B cell (primary cell): ENCODE measurements around the gene TSKU. TPM values are rescaled to one million over a fixed set of nuclear protein-coding genes. Genes with fewer than 3 reads are reported as not detected.

ENCODE experiments used
- ATAC-seq: fragments of 200-7000 bp; cut with Tn5 transposase; one replicate; pipeline ENCODE4 v1.10.0; 2021; ENCODE audit warnings: low read depth, mild to moderate bottlenecking, moderate number of reproducible peaks, moderate library complexity
- CTCF ChIA-PET: fragments of 350-600 bp; sonication (Branson Sonifier 250); formaldehyde crosslinking; loops from one replicate; lab custom pipeline; 2021; ENCODE audit warnings: antibody characterized with exemption, inconsistent platforms; lab: Charles Lee
- POLR2A ChIA-PET: fragments of 350-600 bp; sonication (Branson Sonifier 250); formaldehyde crosslinking; loops from one replicate; lab custom pipeline; 2021; ENCODE audit warnings: antibody characterized with exemption; lab: Charles Lee
- DNase-seq: peaks from one replicate; pipeline ENCODE4 v3.0.0; 2013
- H2AFZ ChIP-seq: 2 replicates; pipeline ENCODE4 v1.6.1; 2012; ENCODE audit warnings: mild to moderate bottlenecking, low read depth, low read length; ENCODE audit not compliant: insufficient read depth, poor library complexity, severe bottlenecking
- H3K27ac ChIP-seq, 2 donors: 1 replicate in 1 of 2; 2 replicates in 1 of 2; pipeline ENCODE4 v1.5.1; 2012 to 2013; ENCODE audit warnings: low read length in 2 of 2, mild to moderate bottlenecking in 2 of 2, moderate library complexity in 1 of 2
- H3K27me3 ChIP-seq, 4 experiments: fragments of 200-600 bp in 1 of 4; sonication (generic) in 1 of 4; replicated peaks in 1 of 4; 1 replicate in 2 of 4; 2 replicates in 2 of 4; pipeline versions ENCODE4 v1.6.1 to v1.7.0; 2013 to 2016; ENCODE audit warnings: low read length in 3 of 4, mild to moderate bottlenecking in 2 of 4, mixed read lengths in 1 of 4, moderate library complexity in 1 of 4; ENCODE audit not compliant: insufficient read depth in 4 of 4, control insufficient read depth in 3 of 4; ENCODE audit errors: control extremely low read depth in 1 of 4
- H3K36me3 ChIP-seq, 2 experiments: replicated peaks in 1 of 2; 1 replicate in 1 of 2; 2 replicates in 1 of 2; pipeline versions ENCODE4 v1.6.1 to v1.7.1; 2013; ENCODE audit warnings: low read length in 1 of 2; ENCODE audit not compliant: insufficient read depth in 2 of 2, control insufficient read depth in 1 of 2; ENCODE audit errors: control extremely low read depth in 1 of 2, extremely low read depth in 1 of 2
- H3K4me1 ChIP-seq, 2 donors: fragments of 200-600 bp in 1 of 2; sonication (generic) in 1 of 2; 1 replicate in 1 of 2; 2 replicates in 1 of 2; pipeline versions ENCODE4 v1.5.1 to v1.6.1; 2013 to 2017; ENCODE audit warnings: low read length in 2 of 2; ENCODE audit not compliant: control insufficient read depth in 2 of 2, insufficient read depth in 2 of 2
- H3K4me2 ChIP-seq: replicated peaks from 2 replicates; pipeline ENCODE3; 2012; ENCODE audit warnings: mild to moderate bottlenecking, low read depth, low read length; ENCODE audit not compliant: poor library complexity, severe bottlenecking
- H3K4me3 ChIP-seq, 5 experiments: fragments of 200-600 bp in 1 of 5; sonication (generic) in 1 of 5; 1 replicate in 3 of 5; 2 replicates in 2 of 5; pipeline versions ENCODE4 v1.5.1 to v1.7.0; 2011 to 2016; ENCODE audit warnings: low read length in 4 of 5, mild to moderate bottlenecking in 4 of 5, low read depth in 2 of 5, control low read depth in 1 of 5, moderate library complexity in 1 of 5; ENCODE audit not compliant: insufficient read depth in 1 of 5; ENCODE audit errors: control extremely low read depth in 1 of 5, extremely low read depth in 1 of 5
- H3K79me2 ChIP-seq: fragments of 200-600 bp; sonication (generic); one replicate; pipeline ENCODE4 v1.6.0; 2016; ENCODE audit warnings: low read length; ENCODE audit not compliant: control insufficient read depth, insufficient read depth
- H3K9ac ChIP-seq: fragments of 200-600 bp; sonication (generic); 2 replicates; pipeline ENCODE4 v1.6.1; 2017; ENCODE audit warnings: mild to moderate bottlenecking, low read length, moderate library complexity
- H3K9me3 ChIP-seq, 3 donors: one replicate each; pipeline versions ENCODE4 v1.6.1 to v1.7.1; 2013; ENCODE audit warnings: low read length in 2 of 3; ENCODE audit not compliant: control insufficient read depth in 2 of 3, insufficient read depth in 1 of 3; ENCODE audit errors: control extremely low read depth in 1 of 3
- H4K20me1 ChIP-seq: 2 replicates; pipeline ENCODE4 v1.6.0; 2012; ENCODE audit warnings: mild to moderate bottlenecking, low read length; ENCODE audit not compliant: insufficient read depth, control insufficient read depth, poor library complexity, severe bottlenecking
- H3K27ac Mint-ChIP-seq: one replicate; pipeline ENCODE4 v1.8.0; 2021; ENCODE audit warnings: mixed read lengths
- H3K27me3 Mint-ChIP-seq: one replicate; pipeline ENCODE4 v1.8.0; 2021; ENCODE audit warnings: mixed read lengths
- H3K4me1 Mint-ChIP-seq: one replicate; pipeline ENCODE4 v1.8.0; 2021; ENCODE audit warnings: mixed read lengths
- H3K4me3 Mint-ChIP-seq: one replicate; pipeline ENCODE4 v1.8.0; 2021; ENCODE audit warnings: mixed read lengths
- H3K9me3 Mint-ChIP-seq: one replicate; pipeline ENCODE4 v1.8.0; 2022; ENCODE audit warnings: mixed read lengths; ENCODE audit not compliant: insufficient read depth
- EZH2 ChIP-seq: IDR thresholded peaks from 2 replicates; pipeline ENCODE4 v1.6.1; 2012; ENCODE audit warnings: borderline replicate concordance, low read depth, mild to moderate bottlenecking, moderate library complexity, low read length; ENCODE audit not compliant: insufficient read depth, poor library complexity, severe bottlenecking
- WGBS: methylation state at CpG from one replicate; pipeline ENCODE4 v1.1.5; 2013; ENCODE audit warnings: missing lambda C conversion rate; ENCODE audit not compliant: insufficient coverage; 5-methylcytosine and 5-hydroxymethylcytosine counted together
- intact Hi-C: fragments of 100-400 bp; cut with micrococcal nuclease; formaldehyde crosslinking; loops from one replicate; pipeline ENCODE4 v1.10.0; 2022
- polyA plus RNA-seq: library from polyadenylated mRNA; depleted of rRNA; stranded (reverse); fragments of >200 nt; gene quantifications from 2 replicates; pipeline ENCODE4 v1.2.3, GENCODE V29; 2012
- total RNA-seq, 2 donors: library from RNA; stranded (reverse); fragments of 120-200 nt in 1 of 2; gene quantifications; 1 replicate in 1 of 2; 2 replicates in 1 of 2; pipeline versions ENCODE4 v1.2.3 to v1.2.4, GENCODE V29; 2013 to 2022
- TF ChIP-seq, protein P1 (sequence below): fragments of 200-600 bp; IDR thresholded peaks from one replicate; pipeline ENCODE4 v1.8.0; 2022; ENCODE audit warnings: antibody characterized with exemption, mild to moderate bottlenecking

TSKU gene
- total and polyA plus RNA-seq, 2 donors (not counting 1 experiment from before 2014, with no cell fraction given), result not detected

DNA sequence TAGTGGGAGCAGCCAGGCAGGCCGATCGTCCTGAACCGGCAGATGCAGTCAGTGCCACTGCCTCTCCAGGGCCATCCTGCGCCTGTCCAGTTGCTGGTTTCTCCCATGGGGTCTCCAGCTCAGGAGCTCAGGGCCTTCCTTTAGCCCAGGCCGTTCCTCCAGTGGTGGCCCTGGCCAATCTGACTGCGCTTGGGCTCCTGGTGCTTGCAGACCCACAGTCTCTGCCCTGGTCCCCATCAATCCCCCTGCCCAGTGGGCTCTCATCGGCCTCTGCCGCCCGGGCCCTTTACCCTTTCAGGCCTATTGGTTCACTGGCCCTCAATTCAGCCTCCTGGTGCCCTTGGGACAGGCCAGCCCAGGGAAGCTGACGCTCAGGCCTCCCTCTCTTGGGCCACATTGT, 29.2 kb upstream of the TSKU start:
- Mint-ChIP-seq H3K27ac (no peak overlapping the region), H3K27me3 (peaks cover 13% of the 10 kb centered on the region), H3K4me3 (no peak overlapping the region), H3K4me1 (no peaks in the 10 kb centered on the region), H3K9me3 (no peaks in the 10 kb centered on the region)
- H3K79me2 ChIP-seq, result no peaks in the 10 kb centered on the region
- intact Hi-C loops, result no loop called here
- peaks cover 0 to 2% (median 0%) of the 10 kb centered on the region in 3 donors for H3K9me3 ChIP-seq
- H4K20me1 ChIP-seq, result no peaks in the 10 kb centered on the region
- no peak overlapping the region for H2AFZ ChIP-seq
- 95% methylated on average over 9 of the region's 10 CpGs for WGBS
- H3K4me3 ChIP-seq, result no peak overlapping the region
- no peaks in the 10 kb centered on the region for H3K27me3 ChIP-seq
- no peak overlapping the region for H3K4me2 ChIP-seq
- H3K4me1 ChIP-seq, result no peaks in the 10 kb centered on the region
- no peak for DNase-seq
- ChIA-PET POLR2A (no interaction called here), CTCF (no interaction called here)
- H3K36me3 ChIP-seq, result no peaks in the 10 kb centered on the region
- no peak for ATAC-seq
- TF ChIP-seq EZH2, result no peak
- TF ChIP-seq, protein P1, sequence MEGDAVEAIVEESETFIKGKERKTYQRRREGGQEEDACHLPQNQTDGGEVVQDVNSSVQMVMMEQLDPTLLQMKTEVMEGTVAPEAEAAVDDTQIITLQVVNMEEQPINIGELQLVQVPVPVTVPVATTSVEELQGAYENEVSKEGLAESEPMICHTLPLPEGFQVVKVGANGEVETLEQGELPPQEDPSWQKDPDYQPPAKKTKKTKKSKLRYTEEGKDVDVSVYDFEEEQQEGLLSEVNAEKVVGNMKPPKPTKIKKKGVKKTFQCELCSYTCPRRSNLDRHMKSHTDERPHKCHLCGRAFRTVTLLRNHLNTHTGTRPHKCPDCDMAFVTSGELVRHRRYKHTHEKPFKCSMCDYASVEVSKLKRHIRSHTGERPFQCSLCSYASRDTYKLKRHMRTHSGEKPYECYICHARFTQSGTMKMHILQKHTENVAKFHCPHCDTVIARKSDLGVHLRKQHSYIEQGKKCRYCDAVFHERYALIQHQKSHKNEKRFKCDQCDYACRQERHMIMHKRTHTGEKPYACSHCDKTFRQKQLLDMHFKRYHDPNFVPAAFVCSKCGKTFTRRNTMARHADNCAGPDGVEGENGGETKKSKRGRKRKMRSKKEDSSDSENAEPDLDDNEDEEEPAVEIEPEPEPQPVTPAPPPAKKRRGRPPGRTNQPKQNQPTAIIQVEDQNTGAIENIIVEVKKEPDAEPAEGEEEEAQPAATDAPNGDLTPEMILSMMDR, result no peak
- H3K9ac ChIP-seq, result no peak overlapping the region
- no peak overlapping the region for H3K27ac ChIP-seq

DNA sequence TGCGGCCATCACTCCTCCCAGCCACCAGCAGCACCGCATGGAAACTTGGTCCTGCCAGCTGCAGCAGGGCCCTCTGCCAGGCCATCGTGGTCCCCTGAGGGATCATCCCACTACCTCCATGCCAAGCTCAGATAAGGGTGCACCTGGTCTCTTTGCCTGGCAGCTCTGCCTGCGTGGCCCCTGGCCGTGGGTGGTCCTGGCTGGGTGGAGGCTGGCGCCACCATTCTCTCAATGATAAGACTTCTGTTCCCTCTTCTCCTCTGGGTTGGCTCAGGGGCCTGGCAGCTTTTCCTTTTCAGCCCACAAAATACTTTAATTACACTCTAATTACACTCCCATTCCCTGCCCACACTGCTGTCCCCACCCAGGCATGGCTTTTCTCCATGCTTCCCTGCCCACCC, 26.8 kb upstream of the TSKU start:
- POLR2A ChIA-PET, result no interaction called here
- CTCF ChIA-PET, result no interaction called here
- no peaks in the 10 kb centered on the region for H3K36me3 ChIP-seq
- H4K20me1 ChIP-seq, result no peaks in the 10 kb centered on the region
- Mint-ChIP-seq H3K4me3 (no peak overlapping the region), H3K27ac (no peak overlapping the region), H3K4me1 (no peaks in the 10 kb centered on the region), H3K27me3 (peaks cover 9% of the 10 kb centered on the region), H3K9me3 (no peaks in the 10 kb centered on the region)
- ATAC-seq, result no peak
- no peaks in the 10 kb centered on the region for H3K4me1 ChIP-seq
- 73% methylated on average over 5 of the region's 6 CpGs for WGBS
- DNase-seq, result no peak
- no peaks in the 10 kb centered on the region for H3K79me2 ChIP-seq
- H3K9ac ChIP-seq, result no peak overlapping the region
- no peak overlapping the region for H3K27ac ChIP-seq
- no peak overlapping the region for H3K4me3 ChIP-seq
- H3K27me3 ChIP-seq, result no peaks in the 10 kb centered on the region
- TF ChIP-seq, protein P1, result no peak
- TF ChIP-seq EZH2, result no peak
- no peak overlapping the region for H3K4me2 ChIP-seq
- H2AFZ ChIP-seq, result no peak overlapping the region
- intact Hi-C loops, result no loop called here
- H3K9me3 ChIP-seq, result peaks cover 0 to 2% (median 0%) of the 10 kb centered on the region in 3 donors
